HG02840 (cell line): ENCODE measurements around the gene AGBL1.

Experiments used
- ATAC-seq: cut with Tn5 transposase; IDR thresholded peaks from one replicate; pipeline ENCODE4 v1.9.1; 2021; ENCODE audit warnings: mild to moderate bottlenecking, moderate library complexity, moderate number of reproducible peaks; ENCODE audit not compliant: unreplicated experiment, low FRiP score

AGBL1 gene

DNA sequence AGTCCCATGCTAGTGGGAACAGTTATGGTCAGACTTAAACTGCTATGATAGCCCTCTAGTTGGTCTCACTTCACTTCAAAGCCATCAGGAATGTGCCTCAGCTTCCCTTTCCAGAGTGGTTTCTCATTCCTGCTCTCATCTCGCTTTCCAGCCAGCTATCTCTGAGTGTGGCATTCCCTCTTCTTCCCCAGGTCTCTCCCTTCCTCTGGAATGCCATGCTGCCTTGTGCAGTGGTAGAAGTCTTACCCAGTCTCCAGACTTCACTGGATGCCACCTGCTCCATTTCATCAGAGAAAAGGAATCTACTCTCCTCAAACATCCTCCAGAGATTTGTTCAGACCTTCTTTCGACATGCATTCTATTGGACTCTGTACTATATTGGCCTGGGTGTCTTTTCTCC, 83.0 kb downstream of the AGBL1 start:
- ATAC-seq = no peak

DNA sequence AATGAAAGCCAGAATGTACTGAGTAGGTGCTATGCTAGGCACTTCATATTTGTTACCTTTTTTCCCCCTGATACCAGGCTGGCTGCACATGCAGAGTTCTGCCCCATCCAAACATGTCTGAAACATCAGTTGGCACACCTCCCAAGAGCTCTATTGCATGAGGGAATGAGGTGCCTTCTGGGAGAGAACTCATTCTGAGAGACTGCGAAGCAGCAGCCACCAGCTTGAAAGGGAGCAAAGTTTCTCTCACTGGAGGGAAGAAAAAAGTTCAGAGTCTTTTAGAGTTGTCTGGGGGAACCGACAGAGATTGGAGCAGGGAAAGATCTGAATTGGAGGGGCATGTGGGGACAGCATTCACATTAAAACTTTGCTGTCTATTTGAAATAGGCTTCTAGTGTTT, 84.1 kb downstream of the AGBL1 start:
- no peak for ATAC-seq

DNA sequence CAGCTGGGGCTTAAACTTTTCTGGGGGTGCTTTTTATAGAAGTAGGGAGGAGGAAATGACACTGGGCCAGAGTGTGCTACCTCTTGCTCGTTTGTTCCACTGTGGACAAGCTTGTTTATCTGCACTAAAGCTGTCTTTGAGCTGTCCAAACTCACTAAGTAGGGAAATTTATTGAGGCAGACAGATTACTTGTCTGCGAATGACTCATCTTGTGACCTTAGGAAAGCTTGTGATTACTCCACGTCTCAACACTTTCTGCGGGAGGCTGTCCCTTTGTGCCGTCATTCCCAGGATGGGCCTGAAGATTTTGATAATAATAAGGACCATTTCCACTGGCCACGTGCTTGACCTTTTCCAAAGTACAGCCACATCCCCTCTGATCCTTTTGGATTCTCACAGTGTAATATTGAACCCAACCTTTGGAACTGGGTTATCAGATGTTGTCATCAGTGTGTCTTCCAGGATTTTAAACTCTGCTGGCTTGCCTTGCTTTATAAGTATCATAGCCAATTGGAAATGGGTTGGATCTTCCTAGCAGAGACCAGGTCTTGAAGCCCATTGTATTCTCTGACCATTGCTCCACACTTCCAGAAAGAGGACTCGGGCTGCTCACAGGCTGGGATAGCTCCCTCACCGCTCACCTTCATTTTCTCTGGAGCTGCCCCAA, 84.7 kb downstream of the AGBL1 start:
- no peak for ATAC-seq

DNA sequence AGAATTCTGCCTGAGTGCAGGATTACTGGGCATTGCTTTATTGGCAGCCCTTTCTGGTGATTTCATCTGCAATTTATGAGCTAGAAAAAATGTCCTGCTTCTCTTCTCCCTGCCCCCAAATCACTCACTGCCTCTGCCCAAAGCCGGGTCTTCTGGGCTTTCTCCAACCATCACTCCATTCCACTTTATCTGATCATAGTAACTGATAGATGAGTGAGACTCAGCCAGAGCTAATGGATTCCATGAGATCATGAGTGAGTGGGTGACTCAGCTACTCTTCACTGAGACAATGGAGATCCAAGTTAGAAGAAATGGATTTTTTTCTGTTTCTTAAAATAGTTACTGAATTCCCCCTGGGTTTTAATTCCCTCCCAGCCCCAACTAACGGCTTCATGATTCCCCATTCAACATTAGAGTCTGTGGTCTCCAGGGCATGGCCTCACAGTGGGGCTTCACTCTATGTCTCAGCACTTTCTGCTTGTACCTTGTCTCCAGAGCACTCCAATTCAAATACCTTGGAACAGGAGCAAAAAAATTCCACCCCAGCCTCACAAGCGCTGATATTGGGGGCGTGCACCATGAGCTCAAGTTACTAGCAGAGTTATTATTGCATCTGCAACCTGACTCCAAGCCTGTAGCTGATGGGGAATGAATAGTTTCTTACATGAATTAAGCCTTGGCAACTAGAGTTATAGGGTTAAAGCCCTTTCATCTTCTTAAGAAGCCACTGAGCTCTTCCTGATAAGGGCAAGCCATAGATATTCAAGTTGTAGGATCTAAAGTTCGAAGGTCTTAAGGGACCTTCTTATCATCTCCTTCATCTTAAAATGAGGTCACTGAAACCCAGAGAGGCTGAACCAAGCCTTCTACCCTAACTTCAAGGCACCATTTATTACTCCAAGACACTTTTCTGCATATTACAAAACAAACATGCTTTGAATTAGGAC, 85.9 kb downstream of the AGBL1 start:
- no peak for ATAC-seq

DNA sequence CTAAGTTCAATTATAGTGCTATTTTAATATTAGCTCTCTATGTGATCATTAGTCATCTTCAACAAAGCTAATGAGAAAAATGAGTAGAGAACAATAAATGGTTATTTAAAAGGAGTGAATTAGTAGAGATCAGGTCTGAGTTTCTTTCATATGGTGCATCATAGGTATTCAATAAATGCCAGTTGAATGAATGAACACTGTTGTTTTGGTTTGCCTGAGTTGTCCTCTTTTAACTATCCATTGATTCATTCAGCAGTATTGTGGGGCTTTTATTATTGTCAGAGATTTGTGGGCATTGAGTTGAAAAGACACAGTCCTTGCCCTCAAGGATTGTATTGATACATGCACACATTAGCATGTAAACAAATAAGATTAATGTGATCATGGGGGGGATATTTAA, 88.2 kb downstream of the AGBL1 start:
- no peak for ATAC-seq

DNA sequence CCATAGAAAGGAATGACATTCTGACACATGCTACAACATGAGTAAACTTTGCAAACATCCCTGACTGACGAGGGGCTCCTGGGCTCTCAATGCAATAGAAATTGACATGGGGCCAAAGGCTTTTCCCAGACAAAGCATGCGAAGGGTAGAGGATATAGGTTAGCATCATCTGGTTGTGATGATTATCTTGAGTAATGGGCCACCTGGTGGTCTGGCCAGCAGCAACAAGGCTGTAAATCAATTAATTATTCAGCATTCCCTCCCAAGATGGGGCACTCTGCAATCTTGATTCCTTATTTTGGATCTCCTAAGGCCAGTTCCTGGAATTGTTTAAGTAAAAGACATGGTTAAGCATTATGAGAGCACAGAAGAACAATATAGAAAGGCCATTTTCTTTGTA, 99.2 kb downstream of the AGBL1 start:
- ATAC-seq = no peak

DNA sequence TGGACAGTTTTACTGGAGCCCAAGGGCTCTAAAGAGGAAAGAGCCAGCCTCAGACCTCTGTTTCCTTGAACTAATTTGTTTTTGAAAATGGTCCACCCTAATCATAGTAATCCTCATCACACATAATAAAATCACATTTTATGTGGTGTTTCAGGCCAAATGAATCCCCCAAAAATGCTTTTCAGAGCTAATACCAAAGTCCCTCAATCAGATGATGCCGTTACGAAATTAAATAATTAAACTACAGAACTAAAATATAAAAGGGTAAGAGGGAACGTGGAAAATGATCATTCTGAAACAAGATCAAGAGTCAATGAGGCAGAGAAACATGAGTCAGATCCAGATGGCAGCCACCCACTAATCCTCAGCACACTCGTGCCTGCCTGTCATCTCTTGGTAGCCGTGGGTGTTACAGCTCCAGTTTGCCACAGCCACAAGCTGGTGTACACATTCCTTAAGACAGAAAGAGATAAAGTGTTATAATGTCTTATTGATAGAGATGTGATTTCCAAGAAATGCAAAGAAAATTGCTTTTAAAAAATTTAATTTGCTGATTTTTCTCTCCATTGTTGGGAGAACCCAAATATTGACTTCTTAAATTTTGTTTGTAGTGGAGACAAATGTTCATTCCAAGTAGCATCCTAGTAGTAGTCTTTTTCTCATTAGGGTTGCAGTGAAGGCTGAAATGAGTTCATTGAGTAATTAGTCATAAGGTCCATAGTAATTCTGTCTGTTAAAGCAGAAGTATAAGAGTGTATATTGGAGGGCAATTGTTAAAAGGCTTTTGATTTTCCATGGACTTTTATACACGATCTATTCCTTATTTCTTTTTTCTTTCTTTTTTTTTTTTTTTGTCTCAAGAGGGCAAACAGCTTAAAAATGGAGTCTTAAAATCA, 104.2 kb downstream of the AGBL1 start:
- ATAC-seq = no peak

DNA sequence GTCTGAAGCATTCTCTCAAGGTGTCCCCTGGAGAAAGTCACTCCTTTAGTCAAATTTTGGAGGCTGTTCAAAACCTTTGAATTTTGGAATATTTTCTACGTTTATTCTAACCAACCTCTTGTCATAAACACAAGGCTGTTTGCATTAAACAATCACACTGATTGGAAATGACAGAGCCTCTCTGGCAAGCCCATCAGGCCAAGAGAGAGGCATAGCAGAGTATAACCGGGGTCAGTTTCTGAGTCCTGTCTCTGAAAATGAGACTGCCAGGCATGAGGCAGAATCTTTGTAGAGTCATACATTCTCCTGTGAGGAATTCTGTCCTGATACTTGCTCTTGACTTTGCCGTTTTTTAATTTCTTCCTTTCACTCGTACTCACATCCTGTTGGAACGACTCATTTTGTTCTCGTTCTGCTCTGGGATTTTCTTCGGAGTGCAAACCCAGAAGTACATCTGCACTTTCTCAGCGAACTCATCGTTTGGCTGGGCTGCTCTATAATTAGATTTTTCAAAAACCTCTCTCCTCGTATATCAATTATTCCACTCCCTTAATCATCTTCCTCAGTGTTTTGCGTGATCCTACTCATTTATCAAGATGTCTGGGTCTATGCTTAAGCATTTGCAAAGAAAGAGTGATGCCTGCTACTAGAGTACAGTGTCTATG, 114.2 kb downstream of the AGBL1 start:
- no peak for ATAC-seq

DNA sequence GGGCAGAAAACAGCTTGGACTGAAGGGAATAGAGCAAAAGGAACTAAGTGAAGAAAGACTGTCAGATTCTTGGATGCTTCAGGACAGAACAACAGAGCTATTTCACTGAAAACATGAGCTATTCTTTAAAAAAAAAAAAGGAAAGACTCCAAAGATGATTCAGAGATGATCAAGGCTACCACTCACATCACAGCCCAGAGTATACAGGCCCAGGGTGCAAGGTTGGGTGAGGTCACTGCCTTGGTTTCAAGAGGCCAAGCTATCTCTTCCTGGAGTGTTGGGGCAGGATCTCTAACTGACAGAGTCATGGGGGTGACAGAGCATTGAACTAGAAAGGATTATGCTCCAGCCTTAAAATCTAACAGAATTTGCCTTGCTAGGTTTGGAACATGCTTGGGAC, 118.1 kb downstream of the AGBL1 start:
- no peak for ATAC-seq

DNA sequence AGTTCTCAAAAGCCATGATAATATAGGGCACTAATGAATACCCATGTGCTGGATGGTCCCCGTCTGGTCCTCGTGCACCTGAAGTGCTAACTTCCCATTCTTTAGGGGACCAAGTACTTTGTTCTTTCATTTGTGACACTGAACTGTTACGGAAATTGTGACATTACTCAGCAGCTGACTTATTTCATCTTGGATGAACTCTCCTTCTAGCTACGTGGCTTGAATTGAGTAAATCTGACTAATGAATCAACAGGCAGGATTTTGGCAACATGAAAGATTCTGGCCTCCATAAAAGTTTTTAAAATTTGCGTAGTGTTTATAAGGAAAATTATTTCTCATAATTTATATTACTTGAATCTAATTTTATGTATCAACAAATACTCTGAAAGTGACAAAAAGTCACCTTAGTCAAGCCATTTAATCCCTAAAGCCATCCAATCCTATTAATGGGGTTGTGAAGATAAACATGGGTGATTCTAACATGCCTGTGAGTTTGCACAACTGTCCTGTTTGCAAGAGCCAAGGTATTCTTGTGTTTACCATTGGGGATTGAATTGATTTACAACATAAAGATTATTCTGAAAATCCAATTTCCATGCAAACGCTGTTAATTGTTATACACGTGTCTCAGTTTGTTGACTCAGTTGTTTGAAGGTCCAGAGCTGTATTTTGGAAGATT, 119.9 kb downstream of the AGBL1 start:
- ATAC-seq = no peak

DNA sequence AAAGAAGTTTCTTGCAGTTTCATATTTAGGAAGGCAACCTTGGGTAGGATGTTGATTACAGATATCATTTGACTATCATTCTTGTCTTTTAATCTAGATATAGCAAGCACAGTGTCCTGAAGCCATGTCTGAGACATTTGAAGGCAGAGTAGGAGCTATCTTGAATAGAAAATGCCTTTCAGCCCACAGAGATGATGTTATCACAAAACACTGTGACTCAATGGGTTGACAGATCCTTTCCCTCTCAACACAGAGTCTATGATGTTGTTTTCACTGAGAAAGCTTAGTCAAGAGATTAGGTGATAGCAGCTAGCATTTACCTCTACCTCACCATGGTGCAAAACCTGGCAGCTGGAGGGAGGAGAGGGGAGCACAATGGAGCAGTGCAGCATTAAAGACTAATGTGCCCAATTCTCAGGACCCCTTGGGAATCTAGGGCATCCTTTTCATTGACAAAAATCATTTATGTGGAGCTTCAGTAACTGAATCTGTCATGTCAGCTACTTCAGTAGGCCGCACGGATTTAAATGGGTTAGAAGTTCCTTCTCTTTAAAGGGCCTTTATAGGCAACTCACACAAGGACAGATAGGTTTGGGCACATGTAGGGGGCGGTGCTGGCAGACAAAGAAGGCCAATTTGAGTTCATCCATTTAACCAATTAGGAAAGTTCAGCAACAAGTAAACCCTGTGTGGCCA, 121.8 kb downstream of the AGBL1 start:
- ATAC-seq = no peak

DNA sequence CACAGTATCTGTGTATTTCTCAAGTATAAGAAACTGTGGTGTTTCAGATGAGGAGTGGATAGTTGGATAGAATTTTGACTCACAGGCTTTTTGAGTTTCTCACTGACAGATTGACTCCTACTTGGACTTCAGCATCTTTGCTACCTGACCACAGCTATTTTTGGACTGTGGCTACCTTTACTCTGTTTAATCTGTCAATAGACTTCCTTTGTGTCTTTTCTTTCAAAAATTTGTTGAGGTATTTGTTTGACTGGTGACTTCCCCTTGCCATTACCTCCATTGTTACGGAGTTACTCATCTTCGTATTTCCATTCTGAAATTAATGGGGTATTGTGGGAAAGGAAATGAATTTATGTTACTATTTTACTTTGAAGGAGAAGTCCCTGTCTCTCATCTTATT, 123.8 kb downstream of the AGBL1 start:
- ATAC-seq = no peak

DNA sequence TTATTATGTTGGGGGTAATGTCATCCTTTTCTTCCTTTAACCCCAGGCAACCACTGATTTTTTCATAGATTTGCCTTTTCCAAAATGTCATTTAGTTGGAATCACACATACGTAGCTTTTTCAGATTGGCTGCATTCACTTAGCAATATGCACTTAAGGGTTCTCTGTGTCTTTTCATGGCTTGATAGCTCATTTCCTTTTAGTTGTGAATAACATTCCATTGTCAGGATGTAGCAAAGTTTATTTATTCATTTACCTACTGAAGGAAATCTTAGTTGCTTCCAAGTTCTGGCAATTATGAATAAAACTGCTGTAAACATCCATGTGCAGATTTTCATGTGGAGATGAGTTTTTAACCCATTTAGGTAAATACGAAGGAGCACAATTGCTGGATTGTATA, 125.4 kb downstream of the AGBL1 start:
- no peak for ATAC-seq

DNA sequence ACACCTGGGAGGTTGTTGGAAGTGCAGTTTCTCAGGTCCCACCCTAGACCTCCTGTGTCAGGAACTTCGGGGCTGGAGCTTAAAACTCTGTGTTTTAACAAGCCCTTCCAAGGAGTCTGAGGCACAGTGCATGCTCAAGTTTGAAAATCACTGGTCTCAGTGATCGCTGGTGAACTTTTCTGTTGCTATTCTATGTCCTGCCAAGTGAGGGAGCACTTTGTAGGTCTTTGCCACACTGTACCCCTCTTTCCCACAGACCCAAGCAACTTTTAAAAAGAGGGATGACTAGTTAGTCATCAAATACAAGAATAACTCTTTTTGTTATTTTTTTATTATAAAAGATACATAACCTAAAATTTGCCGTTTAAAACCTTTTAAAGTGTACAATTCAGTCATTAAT, 133.7 kb downstream of the AGBL1 start:
- ATAC-seq = no peak

DNA sequence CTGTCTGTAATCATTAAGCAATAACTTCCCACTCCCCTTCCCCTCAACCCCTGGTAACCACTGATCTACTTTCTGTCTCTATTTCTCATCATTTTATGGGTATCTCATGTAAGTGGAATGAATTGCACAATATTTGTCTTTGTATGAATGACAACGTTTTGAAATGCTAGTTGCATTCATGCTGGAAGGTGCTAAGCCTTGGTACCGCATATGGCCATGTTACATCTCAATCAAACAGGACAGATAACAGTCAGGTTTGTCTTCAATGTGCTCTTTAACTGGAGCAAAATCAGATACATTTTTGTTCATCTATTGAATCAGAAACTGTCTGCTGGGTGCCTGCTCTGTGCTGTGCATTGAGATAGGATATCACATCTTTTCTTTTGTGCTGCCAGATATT, 134.2 kb downstream of the AGBL1 start:
- no peak for ATAC-seq

DNA sequence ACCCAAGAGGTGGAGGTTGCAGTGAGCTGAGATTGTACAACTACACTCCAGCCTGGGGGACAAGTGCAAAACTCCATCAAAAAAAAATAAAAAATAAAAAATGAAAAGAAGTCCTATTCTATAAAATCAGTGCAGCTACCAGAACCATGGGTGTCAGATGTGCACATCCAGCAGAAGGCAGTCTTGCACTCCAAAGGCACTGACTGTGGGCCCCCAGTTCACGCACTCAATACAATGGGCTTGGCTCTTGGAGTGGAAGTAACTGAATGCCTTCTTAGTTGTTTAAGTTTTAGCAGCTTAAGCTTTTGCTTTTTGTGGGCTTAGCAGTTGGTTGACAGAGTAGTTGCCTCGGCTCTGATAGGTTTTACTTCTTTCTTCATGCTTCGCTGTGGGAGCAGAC, 141.4 kb downstream of the AGBL1 start:
- ATAC-seq = no peak

DNA sequence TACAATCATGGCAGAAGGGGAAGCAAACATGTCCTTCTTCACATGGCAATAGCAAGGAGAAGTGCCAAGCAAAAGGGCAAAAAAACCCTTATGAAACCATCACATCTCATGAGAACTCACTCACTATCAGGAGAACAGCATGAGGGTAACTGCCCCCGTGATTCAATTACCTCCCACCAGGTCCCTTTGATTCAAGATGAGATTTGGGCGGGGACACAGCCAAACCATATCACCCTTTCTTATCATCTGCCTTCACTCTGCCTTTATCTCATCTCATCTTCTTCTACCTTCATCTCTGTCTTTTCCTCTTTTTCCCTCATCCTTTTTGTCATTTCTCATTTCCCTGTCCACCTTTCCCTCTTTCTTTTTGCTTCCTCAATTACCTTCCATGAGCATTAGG, 149.6 kb downstream of the AGBL1 start:
- no peak for ATAC-seq

DNA sequence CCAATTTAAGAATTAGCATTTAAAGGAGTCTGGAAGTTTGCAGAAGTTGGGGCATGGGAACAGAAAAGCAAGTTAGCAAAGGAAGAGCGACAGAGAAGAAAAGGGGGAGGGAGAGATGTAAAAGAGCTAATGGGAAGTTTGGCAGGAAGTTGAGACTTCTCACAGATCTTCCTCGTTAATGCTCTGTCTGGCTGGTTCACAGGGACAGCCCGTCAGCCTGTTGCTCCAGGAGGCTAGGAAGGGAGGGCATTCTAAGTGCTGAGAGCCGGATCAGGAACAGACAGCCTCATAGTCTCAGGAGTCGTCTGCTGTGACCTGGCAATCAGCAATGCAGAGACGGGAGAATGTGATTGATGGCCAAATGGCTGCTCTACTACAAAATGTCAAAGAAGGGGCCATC, 150.3 kb downstream of the AGBL1 start:
- ATAC-seq = no peak
